Measurements from ENCODE around the gene VKORC1. TPM values are rescaled to one million over a fixed set of nuclear protein-coding genes. Genes with fewer than 3 reads are reported as not detected.

Gene VKORC1
- total and polyA plus RNA-seq, 2 of the 8 experiments (the other 6 are each of a cell fraction or from before 2014, with no cell fraction given) = 84.1 to 483 TPM

DNA sequence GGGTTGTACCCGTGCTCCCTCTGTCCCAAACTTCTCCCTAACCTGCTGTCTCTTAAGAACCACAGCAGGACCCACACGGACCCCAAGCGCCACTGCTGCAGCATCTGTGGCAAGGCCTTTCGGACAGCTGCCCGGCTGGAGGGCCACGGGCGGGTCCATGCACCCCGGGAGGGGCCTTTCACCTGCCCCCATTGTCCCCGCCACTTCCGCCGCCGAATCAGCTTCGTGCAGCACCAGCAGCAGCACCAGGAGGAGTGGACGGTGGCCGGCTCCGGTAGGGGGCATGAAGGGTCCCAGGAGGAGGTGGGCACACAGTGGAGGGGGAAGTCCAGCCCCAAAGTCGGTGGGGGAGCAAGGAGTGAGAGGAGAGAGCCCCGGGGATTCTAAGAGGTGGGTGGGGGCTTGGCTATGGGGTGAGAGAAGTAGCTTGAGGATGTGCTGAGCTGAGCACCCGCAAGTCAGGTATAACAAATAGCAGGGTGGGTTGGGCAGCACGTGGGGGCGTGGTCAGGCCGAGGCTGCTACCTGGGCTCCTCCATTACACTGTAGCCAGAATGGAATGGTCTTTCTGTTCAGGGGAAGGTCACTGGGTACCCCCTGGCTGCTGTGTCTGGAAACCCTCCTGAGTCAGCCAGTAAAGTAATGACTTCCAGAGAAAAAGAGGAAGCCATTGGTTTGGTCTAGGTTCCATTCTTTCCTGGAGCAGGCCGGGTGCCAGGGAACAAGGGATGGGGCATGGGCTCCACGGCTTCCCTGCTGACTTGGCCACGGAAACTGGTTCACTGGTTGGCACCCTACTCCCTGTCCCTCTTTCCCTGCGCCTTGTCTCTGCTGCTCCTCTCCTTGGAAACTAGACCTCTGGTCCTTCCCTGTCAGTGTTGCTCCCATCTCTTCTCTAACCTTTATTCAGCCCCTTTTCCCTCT lies 12.9 kb downstream of the VKORC1 start:
- CTCF ChIA-PET (ENCODE audit: partially characterized antibody) = interaction anchor here (0.5 to 1.6 kb wide), 2 partner anchors 13 to 27 kb away, joined by 3 read pairs; partner anchors contain the start of genes BCKDK and VKORC1

More for the DNA sequence above, 12.9 kb downstream of the VKORC1 start:
- no peaks in the 10 kb centered on the region for H3K9me3 ChIP-seq (ENCODE audit: insufficient read depth in 2 of 2, low read depth in 1 of 2, low read length in 1 of 2)
- no peak overlapping the region for H3K27ac ChIP-seq (ENCODE audit: low read depth, low read length)
- peaks cover 5 to 45% (median 28%) of the 10 kb centered on the region in 4 experiments; a peak in 7 of 8 replicates for H3K36me3 ChIP-seq (ENCODE audit: control insufficient read depth in 2 of 4, insufficient read depth in 4 of 4, low read length in 3 of 4)
- H2BK15ac ChIP-seq (ENCODE audit: low read length) = no peak overlapping the region
- no peak overlapping the region for H2AK5ac ChIP-seq (ENCODE audit: low read depth, low read length)
- H4K8ac ChIP-seq (ENCODE audit: extremely low read depth, insufficient read depth, low read length) = no peak overlapping the region
- H3K27me3 ChIP-seq (replicated peaks in 1 of 4; ENCODE audit: control insufficient read depth in 3 of 4, extremely low read depth in 1 of 4, insufficient read depth in 3 of 4, low read length in 3 of 4) = no peaks in the 10 kb centered on the region
- H3K4me1 ChIP-seq (replicated peaks in 1 of 4; ENCODE audit: control insufficient read depth in 3 of 4, insufficient read depth in 4 of 4, low read length in 3 of 4) = no peaks in the 10 kb centered on the region
- peaks cover 9 to 37% of the 10 kb centered on the region in 2 experiments for H4K20me1 ChIP-seq (replicated peaks in 1 of 2; ENCODE audit: control insufficient read depth in 1 of 2, insufficient read depth in 2 of 2, low read length in 2 of 2)
- no peak overlapping the region for H3K4me2 ChIP-seq (ENCODE audit: insufficient read depth in 1 of 2, low read depth in 2 of 2, low read length in 2 of 2)
- peaks cover 6% of the 10 kb centered on the region for H3K79me1 ChIP-seq (ENCODE audit: low read depth, low read length)
- no peak overlapping the region for H2BK120ac ChIP-seq (replicated peaks; ENCODE audit: low read depth, low read length)
- POLR2A ChIA-PET (ENCODE audit: partially characterized antibody) = interaction anchor here (0.6 to 2.7 kb wide), 4 partner anchors 9 to 35 kb away, joined by 3 to 5 read pairs (median 4); no protein-coding TSS in a partner anchor
- no peak overlapping the region for H3K23ac ChIP-seq (ENCODE audit: insufficient read length)
- H3K4me3 ChIP-seq (ENCODE audit: extremely low read depth in 1 of 4, insufficient read depth in 2 of 4, low read depth in 3 of 4, low read length in 4 of 4) = no peak overlapping the region
- H4K91ac ChIP-seq (replicated peaks; ENCODE audit: insufficient read length, low read length) = no peak overlapping the region
- no peaks in the 10 kb centered on the region for H3K23me2 ChIP-seq (ENCODE audit: low read depth, low read length)
- H3K56ac ChIP-seq (replicated peaks; ENCODE audit: insufficient read length, low read depth, low read length) = no peak overlapping the region
- TF ChIP-seq POLR2A (IDR thresholded peaks at IDR 0.05; ENCODE audit: control extremely low read depth in 1 of 2, low read depth in 2 of 2, low read length in 2 of 2) = peak; percentile 20 to 32; a peak in 1 of 3 replicates
- TF ChIP-seq CBX5 (IDR thresholded peaks at IDR 0.05; ENCODE audit: low read depth, low read length) = no peak
- H2BK5ac ChIP-seq (ENCODE audit: low read depth, low read length) = no peak overlapping the region
- FAIRE-seq = no peak
- H3K4ac ChIP-seq (replicated peaks; ENCODE audit: insufficient read length, low read depth, low read length) = no peak overlapping the region
- H3K14ac ChIP-seq (ENCODE audit: insufficient read length) = no peak overlapping the region
- H2BK12ac ChIP-seq (ENCODE audit: low read depth, low read length) = no peak overlapping the region
- WGBS, 2 experiments (ENCODE audit: extremely low coverage in 1 of 2, insufficient coverage in 1 of 2, insufficient read length in 1 of 2, insufficient replicate concordance in 2 of 2, low coverage in 1 of 2, low lambda C conversion rate in 2 of 2, missing lambda C conversion rate in 1 of 2) = 94% methylated on average over 26 of the region's 26 CpGs; no CpG with 5 or more reads in 1 of the 2 experiments
- H3K18ac ChIP-seq (ENCODE audit: extremely low read depth, low read length) = no peak overlapping the region
- no peak overlapping the region for H2AFZ ChIP-seq (ENCODE audit: low read length)
- H4K5ac ChIP-seq (ENCODE audit: insufficient read length, low read depth, low read length) = no peak overlapping the region
- H2BK20ac ChIP-seq (ENCODE audit: low read length) = no peak overlapping the region
- H3K9ac ChIP-seq (replicated peaks in 1 of 4; ENCODE audit: extremely low read depth in 1 of 4, low read depth in 3 of 4, low read length in 3 of 4) = no peak overlapping the region
- DNase-seq (ENCODE audit: low read depth in 1 of 2, low spot score in 2 of 2) = no peak
- H3K79me2 ChIP-seq (ENCODE audit: control insufficient read depth in 1 of 2, insufficient read depth in 2 of 2, low read length in 2 of 2) = peaks cover 0 to 18% of the 10 kb centered on the region in 2 experiments; a peak in 2 of 4 replicates
